HepG2 (cell line): Measurements from ENCODE around the gene CEP76. TPM values are rescaled to one million over a fixed set of nuclear protein-coding genes. Genes with fewer than 3 reads are reported as not detected.

Experiments used
- AHR ChIP-seq: IDR thresholded peaks from 2 replicates; pipeline ENCODE4 v1.6.1; 2018; ENCODE audit warnings: missing genetic modification reagents, missing compliant biosample characterization
- ATF1 ChIP-seq: IDR thresholded peaks from 2 replicates; pipeline ENCODE4 v1.6.1; 2016; ENCODE audit warnings: mild to moderate bottlenecking, control low read depth
- ERF ChIP-seq: IDR thresholded peaks from 2 replicates; pipeline ENCODE4 v1.6.1; 2018; ENCODE audit warnings: missing biosample characterization, missing genetic modification reagents
- FLYWCH1 ChIP-seq: sonication (generic); formaldehyde crosslinking; IDR thresholded peaks from 2 replicates; pipeline ENCODE4 v1.8.1; 2023; ENCODE audit warnings: mild to moderate bottlenecking, missing genetic modification reagents
- FOXA3 ChIP-seq: IDR thresholded peaks from 2 replicates; pipeline ENCODE4 v1.6.1; 2016; ENCODE audit warnings: missing genetic modification reagents, missing compliant biosample characterization
- LCORL ChIP-seq, 2 experiments: fragments of 450-650 bp in 1 of 2; sonication (generic) in 1 of 2; formaldehyde crosslinking in 1 of 2; IDR thresholded peaks; 2 replicates each; pipeline versions ENCODE4 v1.5.0 to v1.6.1; 2017 to 2020; ENCODE audit warnings: antibody characterized with exemption in 1 of 2, missing genetic modification reagents in 1 of 2
- MAFF ChIP-seq: IDR thresholded peaks from 2 replicates; pipeline ENCODE4 v1.6.1; 2011; ENCODE audit warnings: low read depth, low read length, improper control_type of control experiment
- MATR3 ChIP-seq: sonication (generic); formaldehyde crosslinking; IDR thresholded peaks from 2 replicates; pipeline ENCODE4 v1.4.0; 2020; ENCODE audit warnings: missing genetic modification reagents
- POGZ ChIP-seq: sonication (generic); formaldehyde crosslinking; IDR thresholded peaks from 2 replicates; pipeline ENCODE4 v1.4.0; 2020; ENCODE audit warnings: mild to moderate bottlenecking, missing genetic modification reagents
- SMARCE1 ChIP-seq: fragments of 450-650 bp; IDR thresholded peaks from 2 replicates; pipeline ENCODE4 v1.6.1; 2017; ENCODE audit warnings: borderline replicate concordance
- XBP1 ChIP-seq: sonication (generic); formaldehyde crosslinking; IDR thresholded peaks from 2 replicates; pipeline ENCODE4 v1.5.0; 2020; ENCODE audit warnings: missing genetic modification reagents
- YEATS2 ChIP-seq: sonication (generic); formaldehyde crosslinking; IDR thresholded peaks from 2 replicates; pipeline ENCODE4 v1.4.0; 2020; ENCODE audit warnings: missing genetic modification reagents, borderline replicate concordance
- ZBTB38 ChIP-seq: sonication (generic); formaldehyde crosslinking; IDR thresholded peaks from 2 replicates; pipeline ENCODE4 v1.5.1; 2020; ENCODE audit warnings: mild to moderate bottlenecking, missing genetic modification reagents
- ZKSCAN8 ChIP-seq: IDR thresholded peaks from 2 replicates; pipeline ENCODE4 v1.6.1; 2016; ENCODE audit warnings: borderline replicate concordance, missing genetic modification reagents, missing compliant biosample characterization
- ZNF24 ChIP-seq: fragments of 450-650 bp; IDR thresholded peaks from 2 replicates; pipeline ENCODE4 v1.6.1; 2017; ENCODE audit warnings: antibody characterized with exemption, mild to moderate bottlenecking
- ZNF747 ChIP-seq: sonication (generic); formaldehyde crosslinking; IDR thresholded peaks from 2 replicates; pipeline ENCODE4 v1.8.1; 2023; ENCODE audit warnings: missing genetic modification reagents, mild to moderate bottlenecking, borderline replicate concordance
- polyA plus RNA-seq, 8 experiments: library from polyadenylated mRNA; depleted of rRNA in 3 of 8; stranded (reverse) in 7 of 8; unstranded in 1 of 8; fragments of >200 nt; fragmentation: Illumina TruSeq in 4 of 8; extraction: Trizol in 4 of 8; gene quantifications; 2 replicates each; pipeline versions ENCODE4 v1.2.1 to v1.2.3, GENCODE V29; 2011 to 2016; ENCODE audit warnings: low read depth in 4 of 8, missing spikeins in 1 of 8, mixed read lengths in 1 of 8; ENCODE audit not compliant: insufficient read depth in 1 of 8
- total RNA-seq, 5 experiments: library from RNA; depleted of rRNA; stranded (reverse); fragments of >200 nt; fragmentation: Illumina TruSeq; extraction: Trizol; gene quantifications; 2 replicates each; pipeline ENCODE4 v1.2.3, GENCODE V29; 2016; ENCODE audit warnings: low read depth in 1 of 5
- TF ChIP-seq, protein P1 (sequence below): sonication (generic); formaldehyde crosslinking; IDR thresholded peaks from 2 replicates; pipeline ENCODE4 v1.5.0; 2020; ENCODE audit warnings: mild to moderate bottlenecking, missing genetic modification reagents
- TF ChIP-seq, protein P2 (sequence below): sonication (generic); formaldehyde crosslinking; IDR thresholded peaks from 2 replicates; pipeline ENCODE4 v1.4.0; 2020; ENCODE audit warnings: missing genetic modification reagents
- TF ChIP-seq, protein P3 (sequence below): IDR thresholded peaks from 2 replicates; pipeline ENCODE4 v1.6.1; 2012; ENCODE audit warnings: low read depth, low read length, improper control_type of control experiment
- TF ChIP-seq, protein P4 (sequence below): IDR thresholded peaks from 2 replicates; pipeline ENCODE4 v1.4.0; 2020; ENCODE audit warnings: mild to moderate bottlenecking, missing genetic modification reagents

The CEP76 gene
- total and polyA plus RNA-seq, 2 of the 13 experiments (the other 11 are each of a cell fraction or from before 2014, with no cell fraction given): 13.9 to 15.1 TPM

DNA sequence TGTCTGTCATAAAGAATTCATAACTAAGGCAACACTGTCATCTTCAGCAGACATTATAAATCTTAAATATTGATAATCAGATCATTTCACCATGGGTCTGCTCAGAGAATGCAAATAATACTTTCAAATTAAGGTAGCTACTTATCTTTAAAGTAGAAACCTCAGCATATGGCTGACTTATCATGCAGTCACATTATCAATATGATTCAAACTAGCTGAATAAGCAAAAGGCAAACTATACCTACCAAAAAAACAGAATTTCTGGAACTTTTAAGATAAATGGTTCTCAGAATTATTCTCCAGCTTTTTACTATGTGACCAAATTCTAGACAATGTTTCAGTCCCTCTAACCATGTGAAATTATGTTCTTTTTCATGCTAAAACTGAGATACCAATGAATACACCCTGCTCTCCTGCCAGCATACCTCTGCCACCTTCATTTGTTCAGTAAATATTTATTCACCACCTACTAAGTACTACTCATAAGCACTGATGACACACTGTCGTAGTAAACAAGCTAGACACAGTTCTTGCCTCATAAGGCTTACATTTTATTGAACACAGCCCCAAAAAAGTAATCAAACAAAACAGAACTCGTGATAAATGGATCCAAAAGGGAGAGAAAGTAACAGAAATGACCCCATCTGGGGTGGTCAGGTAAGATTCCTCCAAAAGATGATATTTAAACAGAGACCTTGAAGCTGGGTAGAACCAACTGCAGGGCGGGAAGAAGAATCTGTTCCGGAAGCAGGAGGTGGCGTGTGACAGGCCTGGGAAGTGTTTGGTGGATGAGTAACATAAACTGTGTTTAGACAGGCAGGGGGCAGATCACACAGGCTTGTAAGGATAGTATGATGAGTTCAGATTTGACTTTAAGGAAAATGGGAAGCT lies 62.3 kb downstream of the CEP76 start (continued):
- TF ChIP-seq FLYWCH1 (CRISPR knock-in tag) (no peak), MAFF (peak; percentile 61; the same call in 1 of the 2 replicates), FOXA3 (peak; percentile 71; the same call in 1 of the 2 replicates), ATF1 (CRISPR knock-in tag) (no peak), XBP1 (CRISPR knock-in tag) (no peak), ZNF24 (peak; percentile 91), LCORL (IDR thresholded peaks at IDR 0.05) (no peak), LCORL (CRISPR knock-in tag; IDR thresholded peaks at IDR 0.05) (0 out of 2 replicates have a peak, but pooled peaks have one; percentile 42), AHR (CRISPR knock-in tag) (no peak), YEATS2 (CRISPR knock-in tag) (0 out of 2 replicates have a peak, but pooled peaks have one; percentile 24), ZKSCAN8 (CRISPR knock-in tag) (no peak), ERF (CRISPR knock-in tag) (0 out of 2 replicates have a peak, but pooled peaks have one; percentile 31), POGZ (CRISPR knock-in tag) (0 out of 2 replicates have a peak, but pooled peaks have one; percentile 27), MATR3 (CRISPR knock-in tag) (no peak), SMARCE1 (no peak), ZBTB38 (CRISPR knock-in tag) (no peak), ZNF747 (CRISPR knock-in tag) (no peak)
- TF ChIP-seq, protein P1, sequence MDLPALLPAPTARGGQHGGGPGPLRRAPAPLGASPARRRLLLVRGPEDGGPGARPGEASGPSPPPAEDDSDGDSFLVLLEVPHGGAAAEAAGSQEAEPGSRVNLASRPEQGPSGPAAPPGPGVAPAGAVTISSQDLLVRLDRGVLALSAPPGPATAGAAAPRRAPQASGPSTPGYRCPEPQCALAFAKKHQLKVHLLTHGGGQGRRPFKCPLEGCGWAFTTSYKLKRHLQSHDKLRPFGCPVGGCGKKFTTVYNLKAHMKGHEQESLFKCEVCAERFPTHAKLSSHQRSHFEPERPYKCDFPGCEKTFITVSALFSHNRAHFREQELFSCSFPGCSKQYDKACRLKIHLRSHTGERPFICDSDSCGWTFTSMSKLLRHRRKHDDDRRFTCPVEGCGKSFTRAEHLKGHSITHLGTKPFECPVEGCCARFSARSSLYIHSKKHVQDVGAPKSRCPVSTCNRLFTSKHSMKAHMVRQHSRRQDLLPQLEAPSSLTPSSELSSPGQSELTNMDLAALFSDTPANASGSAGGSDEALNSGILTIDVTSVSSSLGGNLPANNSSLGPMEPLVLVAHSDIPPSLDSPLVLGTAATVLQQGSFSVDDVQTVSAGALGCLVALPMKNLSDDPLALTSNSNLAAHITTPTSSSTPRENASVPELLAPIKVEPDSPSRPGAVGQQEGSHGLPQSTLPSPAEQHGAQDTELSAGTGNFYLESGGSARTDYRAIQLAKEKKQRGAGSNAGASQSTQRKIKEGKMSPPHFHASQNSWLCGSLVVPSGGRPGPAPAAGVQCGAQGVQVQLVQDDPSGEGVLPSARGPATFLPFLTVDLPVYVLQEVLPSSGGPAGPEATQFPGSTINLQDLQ (CRISPR knock-in tag): no peak
- TF ChIP-seq, protein P2, sequence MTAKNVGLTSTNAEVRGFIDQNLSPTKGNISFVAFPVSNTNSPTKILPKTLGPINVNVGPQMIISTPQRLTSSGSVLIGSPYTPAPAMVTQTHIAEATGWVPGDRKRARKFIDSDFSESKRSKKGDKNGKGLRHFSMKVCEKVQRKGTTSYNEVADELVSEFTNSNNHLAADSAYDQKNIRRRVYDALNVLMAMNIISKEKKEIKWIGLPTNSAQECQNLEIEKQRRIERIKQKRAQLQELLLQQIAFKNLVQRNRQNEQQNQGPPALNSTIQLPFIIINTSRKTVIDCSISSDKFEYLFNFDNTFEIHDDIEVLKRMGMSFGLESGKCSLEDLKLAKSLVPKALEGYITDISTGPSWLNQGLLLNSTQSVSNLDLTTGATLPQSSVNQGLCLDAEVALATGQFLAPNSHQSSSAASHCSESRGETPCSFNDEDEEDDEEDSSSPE (CRISPR knock-in tag): 0 out of 2 replicates have a peak, but pooled peaks have one; percentile 24
- TF ChIP-seq, protein P3, sequence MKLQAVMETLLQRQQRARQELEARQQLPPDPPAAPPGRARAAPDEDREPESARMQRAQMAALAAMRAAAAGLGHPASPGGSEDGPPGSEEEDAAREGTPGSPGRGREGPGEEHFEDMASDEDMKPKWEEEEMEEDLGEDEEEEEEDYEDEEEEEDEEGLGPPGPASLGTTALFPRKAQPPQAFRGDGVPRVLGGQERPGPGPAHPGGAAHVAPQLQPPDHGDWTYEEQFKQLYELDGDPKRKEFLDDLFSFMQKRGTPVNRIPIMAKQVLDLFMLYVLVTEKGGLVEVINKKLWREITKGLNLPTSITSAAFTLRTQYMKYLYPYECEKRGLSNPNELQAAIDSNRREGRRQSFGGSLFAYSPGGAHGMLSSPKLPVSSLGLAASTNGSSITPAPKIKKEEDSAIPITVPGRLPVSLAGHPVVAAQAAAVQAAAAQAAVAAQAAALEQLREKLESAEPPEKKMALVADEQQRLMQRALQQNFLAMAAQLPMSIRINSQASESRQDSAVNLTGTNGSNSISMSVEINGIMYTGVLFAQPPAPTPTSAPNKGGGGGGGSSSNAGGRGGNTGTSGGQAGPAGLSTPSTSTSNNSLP: 0 out of 2 replicates have a peak, but pooled peaks have one; percentile 18
- TF ChIP-seq, protein P4, sequence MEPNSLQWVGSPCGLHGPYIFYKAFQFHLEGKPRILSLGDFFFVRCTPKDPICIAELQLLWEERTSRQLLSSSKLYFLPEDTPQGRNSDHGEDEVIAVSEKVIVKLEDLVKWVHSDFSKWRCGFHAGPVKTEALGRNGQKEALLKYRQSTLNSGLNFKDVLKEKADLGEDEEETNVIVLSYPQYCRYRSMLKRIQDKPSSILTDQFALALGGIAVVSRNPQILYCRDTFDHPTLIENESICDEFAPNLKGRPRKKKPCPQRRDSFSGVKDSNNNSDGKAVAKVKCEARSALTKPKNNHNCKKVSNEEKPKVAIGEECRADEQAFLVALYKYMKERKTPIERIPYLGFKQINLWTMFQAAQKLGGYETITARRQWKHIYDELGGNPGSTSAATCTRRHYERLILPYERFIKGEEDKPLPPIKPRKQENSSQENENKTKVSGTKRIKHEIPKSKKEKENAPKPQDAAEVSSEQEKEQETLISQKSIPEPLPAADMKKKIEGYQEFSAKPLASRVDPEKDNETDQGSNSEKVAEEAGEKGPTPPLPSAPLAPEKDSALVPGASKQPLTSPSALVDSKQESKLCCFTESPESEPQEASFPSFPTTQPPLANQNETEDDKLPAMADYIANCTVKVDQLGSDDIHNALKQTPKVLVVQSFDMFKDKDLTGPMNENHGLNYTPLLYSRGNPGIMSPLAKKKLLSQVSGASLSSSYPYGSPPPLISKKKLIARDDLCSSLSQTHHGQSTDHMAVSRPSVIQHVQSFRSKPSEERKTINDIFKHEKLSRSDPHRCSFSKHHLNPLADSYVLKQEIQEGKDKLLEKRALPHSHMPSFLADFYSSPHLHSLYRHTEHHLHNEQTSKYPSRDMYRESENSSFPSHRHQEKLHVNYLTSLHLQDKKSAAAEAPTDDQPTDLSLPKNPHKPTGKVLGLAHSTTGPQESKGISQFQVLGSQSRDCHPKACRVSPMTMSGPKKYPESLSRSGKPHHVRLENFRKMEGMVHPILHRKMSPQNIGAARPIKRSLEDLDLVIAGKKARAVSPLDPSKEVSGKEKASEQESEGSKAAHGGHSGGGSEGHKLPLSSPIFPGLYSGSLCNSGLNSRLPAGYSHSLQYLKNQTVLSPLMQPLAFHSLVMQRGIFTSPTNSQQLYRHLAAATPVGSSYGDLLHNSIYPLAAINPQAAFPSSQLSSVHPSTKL (CRISPR knock-in tag): peak; percentile 43; the same call in 1 of the 2 replicates
